ENCODE results near the gene RALGPS1.

Gene RALGPS1

DNA sequence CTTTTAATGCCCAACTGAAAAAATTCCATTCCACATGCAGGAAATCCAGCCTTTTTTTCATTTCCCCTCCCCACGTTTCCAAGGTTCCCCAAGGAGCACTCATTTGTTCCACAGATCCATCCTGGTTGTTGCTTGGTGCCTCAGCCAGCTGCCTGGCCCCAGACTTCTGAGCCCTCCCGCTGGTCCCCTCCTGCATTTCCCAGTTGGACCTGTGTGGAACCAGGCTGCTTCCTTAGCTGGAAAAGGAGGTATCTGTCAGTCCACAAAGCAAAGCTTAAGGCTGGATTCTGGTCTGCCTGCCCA is 163.0 kb downstream of the RALGPS1 start:
- H3K4me2 ChIP-seq (ENCODE audit: low read depth, low read length) = no peak overlapping the region
- no peaks in the 10 kb centered on the region for H3K27me3 ChIP-seq (replicated peaks; ENCODE audit: insufficient read depth, low read length)
- no peak for DNase-seq
- no peaks in the 10 kb centered on the region for H4K20me1 ChIP-seq (ENCODE audit: insufficient read depth, low read length)
- no peak for TF ChIP-seq EZH2phosphoT487 (IDR thresholded peaks at IDR 0.05; ENCODE audit: low read length)
- TF ChIP-seq, protein P1, sequence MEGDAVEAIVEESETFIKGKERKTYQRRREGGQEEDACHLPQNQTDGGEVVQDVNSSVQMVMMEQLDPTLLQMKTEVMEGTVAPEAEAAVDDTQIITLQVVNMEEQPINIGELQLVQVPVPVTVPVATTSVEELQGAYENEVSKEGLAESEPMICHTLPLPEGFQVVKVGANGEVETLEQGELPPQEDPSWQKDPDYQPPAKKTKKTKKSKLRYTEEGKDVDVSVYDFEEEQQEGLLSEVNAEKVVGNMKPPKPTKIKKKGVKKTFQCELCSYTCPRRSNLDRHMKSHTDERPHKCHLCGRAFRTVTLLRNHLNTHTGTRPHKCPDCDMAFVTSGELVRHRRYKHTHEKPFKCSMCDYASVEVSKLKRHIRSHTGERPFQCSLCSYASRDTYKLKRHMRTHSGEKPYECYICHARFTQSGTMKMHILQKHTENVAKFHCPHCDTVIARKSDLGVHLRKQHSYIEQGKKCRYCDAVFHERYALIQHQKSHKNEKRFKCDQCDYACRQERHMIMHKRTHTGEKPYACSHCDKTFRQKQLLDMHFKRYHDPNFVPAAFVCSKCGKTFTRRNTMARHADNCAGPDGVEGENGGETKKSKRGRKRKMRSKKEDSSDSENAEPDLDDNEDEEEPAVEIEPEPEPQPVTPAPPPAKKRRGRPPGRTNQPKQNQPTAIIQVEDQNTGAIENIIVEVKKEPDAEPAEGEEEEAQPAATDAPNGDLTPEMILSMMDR (IDR thresholded peaks at IDR 0.05; ENCODE audit: low read length) = no peak
- TF ChIP-seq EZH2 (optimal IDR thresholded peaks at IDR 0.05; ENCODE audit: low read depth, low read length) = no peak
- H3K4me1 ChIP-seq (ENCODE audit: low read length) = peaks cover 24% of the 10 kb centered on the region
- H2AFZ ChIP-seq (ENCODE audit: low read length) = no peak overlapping the region
- H3K9ac ChIP-seq (ENCODE audit: low read length) = no peak overlapping the region
- H3F3A ChIP-seq (ENCODE audit: insufficient read depth, low read length) = peaks cover 15% of the 10 kb centered on the region; the same call in 1 of the 2 replicates
- H3K36me3 ChIP-seq (replicated peaks; ENCODE audit: insufficient read depth, low read length) = no peaks in the 10 kb centered on the region
- no peaks in the 10 kb centered on the region for H3K9me2 ChIP-seq (replicated peaks; ENCODE audit: insufficient read depth, low read length)
- H3K79me2 ChIP-seq (ENCODE audit: low read length) = no peaks in the 10 kb centered on the region
- no peaks in the 10 kb centered on the region for H3K9me3 ChIP-seq (replicated peaks; ENCODE audit: insufficient read depth, low read length)
- no peak overlapping the region for H3K27ac ChIP-seq (ENCODE audit: low read length)
- no peak overlapping the region for H3K4me3 ChIP-seq (ENCODE audit: low read length)

DNA sequence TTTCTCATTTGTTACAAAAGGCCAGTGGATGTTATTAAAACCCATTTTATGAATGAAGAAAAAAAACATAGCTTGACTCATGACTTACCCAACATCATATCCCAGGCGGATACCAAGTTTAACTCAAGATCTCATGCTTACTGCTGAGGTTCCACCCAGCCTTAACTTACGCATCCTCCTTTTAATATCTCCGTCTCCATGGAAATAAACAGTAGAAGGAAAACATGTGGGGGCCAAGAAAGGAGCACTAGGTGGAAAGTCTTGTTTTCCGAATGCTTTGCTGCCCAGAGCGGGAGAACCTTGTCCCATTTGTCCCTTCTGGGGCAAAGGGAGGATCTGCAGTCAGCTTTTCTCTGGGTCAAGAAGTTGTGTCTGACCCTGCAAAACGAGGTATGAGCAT is 163.8 kb downstream of the RALGPS1 start:
- Histone ChIP-seq H3K9me2 (replicated peaks; ENCODE audit: insufficient read depth, low read length) (no peaks in the 10 kb centered on the region), H2AFZ (ENCODE audit: low read length) (no peak overlapping the region), H3F3A (ENCODE audit: insufficient read depth, low read length) (peaks cover 15% of the 10 kb centered on the region; the same call in 1 of the 2 replicates), H3K4me2 (ENCODE audit: low read depth, low read length) (no peak overlapping the region), H3K27ac (ENCODE audit: low read length) (no peak overlapping the region), H3K9ac (ENCODE audit: low read length) (no peak overlapping the region), H3K4me1 (ENCODE audit: low read length) (peaks cover 24% of the 10 kb centered on the region), H3K27me3 (replicated peaks; ENCODE audit: insufficient read depth, low read length) (no peaks in the 10 kb centered on the region), H3K79me2 (ENCODE audit: low read length) (no peaks in the 10 kb centered on the region), H3K4me3 (ENCODE audit: low read length) (no peak overlapping the region), H3K36me3 (replicated peaks; ENCODE audit: insufficient read depth, low read length) (no peaks in the 10 kb centered on the region), H3K9me3 (replicated peaks; ENCODE audit: insufficient read depth, low read length) (no peaks in the 10 kb centered on the region), H4K20me1 (ENCODE audit: insufficient read depth, low read length) (no peaks in the 10 kb centered on the region)
- TF ChIP-seq, protein P1 (IDR thresholded peaks at IDR 0.05; ENCODE audit: low read length) = no peak
- TF ChIP-seq EZH2phosphoT487 (IDR thresholded peaks at IDR 0.05; ENCODE audit: low read length) (no peak), EZH2 (optimal IDR thresholded peaks at IDR 0.05; ENCODE audit: low read depth, low read length) (no peak)
- no peak for DNase-seq

DNA sequence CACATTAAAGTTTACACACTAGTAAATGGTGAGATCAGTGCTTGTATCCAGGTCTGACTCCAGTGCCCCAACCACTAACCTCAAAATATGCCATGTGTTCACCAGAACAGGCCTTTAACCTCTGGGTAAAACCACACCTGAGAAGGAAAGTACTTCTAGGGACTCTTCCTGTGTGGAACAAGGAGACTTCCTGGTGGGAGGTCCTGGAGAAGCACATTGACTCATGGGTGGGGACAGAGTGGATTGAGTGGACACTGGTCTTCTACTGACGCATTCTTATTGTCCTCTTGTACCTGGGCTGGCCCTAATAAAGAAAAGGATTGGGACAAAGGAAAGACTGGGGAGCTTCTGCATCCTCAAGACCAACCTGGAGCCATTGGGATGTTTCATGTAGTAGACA is 164.4 kb downstream of the RALGPS1 start:
- Histone ChIP-seq H3K27me3 (replicated peaks; ENCODE audit: insufficient read depth, low read length) (no peaks in the 10 kb centered on the region), H3K4me2 (ENCODE audit: low read depth, low read length) (no peak overlapping the region), H3K36me3 (replicated peaks; ENCODE audit: insufficient read depth, low read length) (no peaks in the 10 kb centered on the region), H3K27ac (ENCODE audit: low read length) (no peak overlapping the region), H3K9me2 (replicated peaks; ENCODE audit: insufficient read depth, low read length) (no peaks in the 10 kb centered on the region), H4K20me1 (ENCODE audit: insufficient read depth, low read length) (no peaks in the 10 kb centered on the region), H3F3A (ENCODE audit: insufficient read depth, low read length) (peaks cover 14% of the 10 kb centered on the region; the same call in 1 of the 2 replicates), H3K4me1 (ENCODE audit: low read length) (peaks cover 22% of the 10 kb centered on the region), H3K9me3 (replicated peaks; ENCODE audit: insufficient read depth, low read length) (no peaks in the 10 kb centered on the region), H3K4me3 (ENCODE audit: low read length) (no peak overlapping the region), H3K9ac (ENCODE audit: low read length) (no peak overlapping the region), H2AFZ (ENCODE audit: low read length) (no peak overlapping the region), H3K79me2 (ENCODE audit: low read length) (no peaks in the 10 kb centered on the region)
- TF ChIP-seq, protein P1 (IDR thresholded peaks at IDR 0.05; ENCODE audit: low read length) = no peak
- TF ChIP-seq EZH2phosphoT487 (IDR thresholded peaks at IDR 0.05; ENCODE audit: low read length) = no peak
- no peak for TF ChIP-seq EZH2 (optimal IDR thresholded peaks at IDR 0.05; ENCODE audit: low read depth, low read length)
- no peak for DNase-seq
